MM.1S (cell line): ENCODE data around the gene PIK3C3.

Source experiments
- DNase-seq: peaks from one replicate; pipeline ENCODE4 v3.0.0-alpha.2; 2015
- H2AFZ ChIP-seq: fragments of 300-600 bp; sonication (generic); 2 replicates; pipeline ENCODE4 v1.6.0; 2016; ENCODE audit warnings: antibody characterized with exemption, low read length
- H3F3A ChIP-seq: fragments of 300-600 bp; sonication (generic); 2 replicates; pipeline ENCODE4 v1.6.1; 2016; ENCODE audit warnings: mild to moderate bottlenecking, antibody characterized with exemption, low read length, moderate library complexity, mixed read lengths; ENCODE audit not compliant: insufficient read depth
- H3K27ac ChIP-seq: fragments of 300-600 bp; sonication (generic); 2 replicates; pipeline ENCODE4 v1.5.1; 2016; ENCODE audit warnings: mild to moderate bottlenecking, low read length
- H3K27me3 ChIP-seq: fragments of 300-600 bp; sonication (generic); replicated peaks from 2 replicates; pipeline ENCODE4 v1.6.0; 2016; ENCODE audit warnings: low read length; ENCODE audit not compliant: insufficient read depth
- H3K36me3 ChIP-seq: fragments of 300-600 bp; sonication (generic); replicated peaks from 2 replicates; pipeline ENCODE4 v1.6.1; 2016; ENCODE audit warnings: mild to moderate bottlenecking, low read length, mixed read lengths; ENCODE audit not compliant: insufficient read depth
- H3K4me1 ChIP-seq: fragments of 300-600 bp; sonication (generic); 2 replicates; pipeline ENCODE4 v1.6.1; 2016; ENCODE audit warnings: low read length, mixed read lengths
- H3K4me2 ChIP-seq: fragments of 300-600 bp; sonication (generic); 2 replicates; pipeline ENCODE4 v1.6.0; 2016; ENCODE audit warnings: low read depth, low read length
- H3K4me3 ChIP-seq: fragments of 300-600 bp; sonication (generic); 2 replicates; pipeline ENCODE4 v1.5.1; 2016; ENCODE audit warnings: low read length, mixed read lengths
- H3K79me2 ChIP-seq: fragments of 300-600 bp; sonication (generic); 2 replicates; pipeline ENCODE4 v1.6.1; 2016; ENCODE audit warnings: mixed run types, low read length, mixed read lengths
- H3K9ac ChIP-seq: fragments of 300-600 bp; sonication (generic); 2 replicates; pipeline ENCODE4 v1.6.1; 2016; ENCODE audit warnings: low read length, mixed read lengths
- H3K9me2 ChIP-seq: fragments of 300-600 bp; sonication (generic); replicated peaks from 2 replicates; pipeline ENCODE4 v1.6.1; 2016; ENCODE audit warnings: mild to moderate bottlenecking, low read length, mixed read lengths; ENCODE audit not compliant: insufficient read depth
- H3K9me3 ChIP-seq: fragments of 300-600 bp; sonication (generic); replicated peaks from 2 replicates; pipeline ENCODE4 v1.6.1; 2016; ENCODE audit warnings: mild to moderate bottlenecking, low read length, mixed read lengths; ENCODE audit not compliant: insufficient read depth
- H4K20me1 ChIP-seq: fragments of 300-600 bp; sonication (generic); 2 replicates; pipeline ENCODE4 v1.6.1; 2016; ENCODE audit warnings: mild to moderate bottlenecking, low read length, moderate library complexity, mixed read lengths; ENCODE audit not compliant: insufficient read depth
- CTCF ChIP-seq: fragments of 300-600 bp; sonication (generic); IDR thresholded peaks from 2 replicates; pipeline ENCODE4 v1.5.1; 2016; ENCODE audit warnings: antibody characterized with exemption, low read length, mixed read lengths
- EZH2 ChIP-seq: fragments of 300-600 bp; sonication (generic); optimal IDR thresholded peaks from 2 replicates; pipeline ENCODE3; 2017; ENCODE audit warnings: low read depth, mild to moderate bottlenecking, antibody characterized with exemption, low read length, mixed read lengths
- EZH2phosphoT487 ChIP-seq: fragments of 300-600 bp; sonication (generic); IDR thresholded peaks from 2 replicates; pipeline ENCODE4 v1.6.1; 2018; ENCODE audit warnings: antibody characterized with exemption, low read length

The PIK3C3 gene

GRCh38 chr18:42080340-42080739 is 125.3 kb downstream of the PIK3C3 start:
- no peak for DNase-seq
- Histone ChIP-seq H3K9me2 (no peaks in the 10 kb centered on the region), H3K27me3 (no peaks in the 10 kb centered on the region), H3K9ac (no peak overlapping the region), H4K20me1 (no peaks in the 10 kb centered on the region), H3K27ac (no peak overlapping the region), H3F3A (no peaks in the 10 kb centered on the region), H3K4me1 (no peaks in the 10 kb centered on the region), H3K4me3 (no peak overlapping the region), H3K36me3 (no peaks in the 10 kb centered on the region), H3K79me2 (no peaks in the 10 kb centered on the region), H3K4me2 (no peak overlapping the region), H3K9me3 (no peaks in the 10 kb centered on the region), H2AFZ (no peak overlapping the region)
- TF ChIP-seq CTCF (no peak), EZH2 (no peak), EZH2phosphoT487 (no peak)

GRCh38 chr18:42082415-42083234 is 127.6 kb downstream of the PIK3C3 start:
- H3F3A ChIP-seq = no peaks in the 10 kb centered on the region
- TF ChIP-seq EZH2 (no peak), EZH2phosphoT487 (no peak), CTCF (no peak)
- H3K36me3 ChIP-seq = no peaks in the 10 kb centered on the region
- H3K79me2 ChIP-seq = no peaks in the 10 kb centered on the region
- no peaks in the 10 kb centered on the region for H3K9me3 ChIP-seq
- H3K9ac ChIP-seq = no peak overlapping the region
- H3K4me1 ChIP-seq = no peaks in the 10 kb centered on the region
- no peak overlapping the region for H2AFZ ChIP-seq
- H3K27ac ChIP-seq = no peak overlapping the region
- DNase-seq = no peak
- H3K4me3 ChIP-seq = no peak overlapping the region
- no peak overlapping the region for H3K4me2 ChIP-seq
- H3K27me3 ChIP-seq = no peaks in the 10 kb centered on the region
- no peaks in the 10 kb centered on the region for H4K20me1 ChIP-seq
- H3K9me2 ChIP-seq = no peaks in the 10 kb centered on the region

- H3K79me2 ChIP-seq = no peaks in the 10 kb centered on the region
- no peaks in the 10 kb centered on the region for H3K27me3 ChIP-seq
- H3K36me3 ChIP-seq = no peaks in the 10 kb centered on the region
- H2AFZ ChIP-seq = no peak overlapping the region
- H3K4me1 ChIP-seq = no peaks in the 10 kb centered on the region
- H3K4me2 ChIP-seq = no peak overlapping the region
- no peaks in the 10 kb centered on the region for H4K20me1 ChIP-seq
- no peak overlapping the region for H3K4me3 ChIP-seq
- TF ChIP-seq CTCF (no peak), EZH2phosphoT487 (no peak), EZH2 (no peak)
- H3K27ac ChIP-seq = no peak overlapping the region
- H3K9me3 ChIP-seq = no peaks in the 10 kb centered on the region
- DNase-seq = no peak
- no peaks in the 10 kb centered on the region for H3K9me2 ChIP-seq
- H3K9ac ChIP-seq = no peak overlapping the region
- H3F3A ChIP-seq = no peaks in the 10 kb centered on the region
These were observed 131.3 kb downstream of the PIK3C3 start for GRCh38 chr18:42086288-42086687.
